Hypothalamus (tissue), 51 donors: Measurements from ENCODE around the gene CASP3.
"Not testable (repeated sequence)": the region's sequence is repeated elsewhere in the genome, so short reads cannot be mapped to it uniquely, and the experiment has no call there.

Source experiments
- DNase-seq, 51 donors: peaks; one replicate each; lab custom pipeline; 2025; lab: John Stamatoyannopoulos, UW

CASP3 gene

GRCh38 chr4:184636897-184637296 lies 12.3 kb downstream of the CASP3 start:
- DNase-seq = no peak

DNA sequence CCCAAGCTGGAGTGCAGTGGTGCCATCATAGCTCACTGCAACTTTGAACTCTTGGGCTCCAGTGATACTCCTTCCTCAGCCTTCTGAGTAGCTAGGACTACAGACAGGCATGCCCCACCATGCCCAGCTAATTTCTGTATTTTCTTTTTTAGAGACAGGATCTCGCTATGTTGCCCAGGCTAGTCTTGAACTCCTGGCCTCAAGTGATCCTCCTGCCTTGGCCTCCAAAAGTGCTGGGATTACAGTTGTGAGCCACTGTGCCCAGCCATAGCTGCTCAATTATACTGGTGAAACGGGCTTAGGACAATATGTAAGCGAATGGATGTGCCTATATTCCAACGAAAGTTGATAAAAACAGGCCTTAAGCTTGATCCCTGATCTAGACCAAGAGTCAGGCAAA lies 13.1 kb downstream of the CASP3 start:
- no peak for DNase-seq

- no peak for DNase-seq
Observed at GRCh38 chr4:184635381-184635780, 13.9 kb downstream of the CASP3 start.

GRCh38 chr4:184632842-184633241 lies 16.4 kb downstream of the CASP3 start:
- DNase-seq = no peak

- no peak for DNase-seq
Observed at GRCh38 chr4:184628103-184628502, 21.1 kb downstream of the CASP3 start.

DNA sequence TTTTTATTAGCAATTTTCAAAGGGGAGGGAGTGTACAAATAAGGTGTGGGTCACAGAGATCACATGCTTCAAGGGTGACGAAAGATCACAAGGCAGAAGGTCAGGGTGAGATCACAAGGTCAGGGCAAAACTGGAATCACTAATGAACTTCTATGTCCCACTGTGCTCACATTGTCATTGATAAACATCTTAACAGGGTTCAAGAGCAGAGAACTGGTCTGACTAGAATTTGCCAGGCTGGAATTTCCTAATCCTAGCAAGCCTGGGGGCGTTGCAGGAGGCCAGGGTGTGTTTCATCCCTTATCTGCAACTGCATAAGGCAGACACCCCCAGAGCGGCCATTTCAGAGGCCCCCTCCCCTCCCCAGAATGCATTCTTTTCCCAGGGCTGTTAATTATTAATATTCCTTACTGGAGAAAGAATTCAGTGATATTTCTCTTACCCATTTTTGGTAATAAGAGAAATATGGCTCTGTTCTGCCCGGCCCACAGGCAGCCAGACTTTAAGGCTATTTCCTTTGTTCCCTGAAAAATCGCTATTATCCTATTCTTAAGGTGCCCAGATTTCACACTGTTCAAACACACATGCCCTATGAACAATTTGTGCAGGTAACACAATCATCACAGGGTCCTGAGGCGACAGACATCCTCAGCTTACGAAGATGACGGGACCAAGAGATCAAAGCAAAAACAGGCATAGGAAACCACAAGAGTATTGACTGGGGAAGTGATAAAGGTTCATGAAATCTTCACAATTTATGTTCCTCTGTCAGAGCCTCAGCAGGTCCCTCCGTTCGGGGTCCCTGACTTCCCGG lies 23.3 kb downstream of the CASP3 start:
- DNase-seq = not testable (repeated sequence)

DNA sequence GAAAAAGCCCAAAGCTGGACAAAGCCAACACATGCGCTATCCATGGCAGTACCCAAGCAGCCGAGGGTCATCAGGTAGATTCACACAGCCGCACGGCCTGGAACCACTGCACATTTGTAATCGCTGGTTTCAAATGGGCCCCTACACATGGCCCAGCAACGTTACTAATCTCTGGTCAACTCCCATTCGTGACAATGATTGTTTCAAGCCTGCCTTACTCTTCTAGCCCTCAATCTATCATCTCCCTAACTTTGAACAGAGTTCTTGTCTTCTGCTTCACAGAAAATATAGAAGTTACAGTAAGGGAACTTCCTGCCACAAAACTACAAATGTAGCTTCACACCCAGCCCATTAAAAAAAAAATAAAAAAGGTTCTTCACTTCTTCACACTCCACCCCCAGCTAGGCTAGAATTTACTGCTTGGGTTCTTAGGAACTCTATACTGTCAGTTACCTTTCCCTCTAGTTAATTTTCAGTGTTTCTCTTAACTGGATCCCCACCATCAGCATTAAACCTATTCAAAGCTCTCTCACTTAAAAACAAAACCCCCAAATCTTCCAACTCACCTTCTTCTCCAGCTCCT lies 24.2 kb downstream of the CASP3 start:
- DNase-seq = no peak

GRCh38 chr4:184624504-184624903 lies 24.7 kb downstream of the CASP3 start:
- not testable (repeated sequence) for DNase-seq

DNA sequence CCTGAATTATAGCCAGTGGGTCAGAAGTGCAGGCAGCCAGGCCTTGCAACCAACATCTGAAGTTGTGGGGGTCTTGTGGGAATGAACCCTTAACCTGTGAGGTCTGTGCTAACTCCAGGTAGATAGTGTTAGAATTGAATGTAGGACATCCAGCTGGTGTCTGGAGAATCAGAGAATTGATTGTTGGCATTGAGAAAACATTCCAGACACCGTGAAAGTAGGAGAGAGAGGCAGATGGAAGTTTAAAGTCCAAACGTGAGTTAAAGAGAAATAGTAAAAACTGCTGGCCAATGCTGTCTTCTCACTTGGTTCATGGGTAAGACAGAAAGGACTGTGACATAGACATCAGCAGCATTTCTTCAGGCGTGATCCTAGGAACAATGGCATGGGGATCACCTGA lies 27.7 kb downstream of the CASP3 start:
- no peak for DNase-seq

GRCh38 chr4:184620212-184620867 lies 28.9 kb downstream of the CASP3 start:
- no peak for DNase-seq

- DNase-seq = no peak
Observed at GRCh38 chr4:184617600-184618196, 31.5 kb downstream of the CASP3 start.

DNA sequence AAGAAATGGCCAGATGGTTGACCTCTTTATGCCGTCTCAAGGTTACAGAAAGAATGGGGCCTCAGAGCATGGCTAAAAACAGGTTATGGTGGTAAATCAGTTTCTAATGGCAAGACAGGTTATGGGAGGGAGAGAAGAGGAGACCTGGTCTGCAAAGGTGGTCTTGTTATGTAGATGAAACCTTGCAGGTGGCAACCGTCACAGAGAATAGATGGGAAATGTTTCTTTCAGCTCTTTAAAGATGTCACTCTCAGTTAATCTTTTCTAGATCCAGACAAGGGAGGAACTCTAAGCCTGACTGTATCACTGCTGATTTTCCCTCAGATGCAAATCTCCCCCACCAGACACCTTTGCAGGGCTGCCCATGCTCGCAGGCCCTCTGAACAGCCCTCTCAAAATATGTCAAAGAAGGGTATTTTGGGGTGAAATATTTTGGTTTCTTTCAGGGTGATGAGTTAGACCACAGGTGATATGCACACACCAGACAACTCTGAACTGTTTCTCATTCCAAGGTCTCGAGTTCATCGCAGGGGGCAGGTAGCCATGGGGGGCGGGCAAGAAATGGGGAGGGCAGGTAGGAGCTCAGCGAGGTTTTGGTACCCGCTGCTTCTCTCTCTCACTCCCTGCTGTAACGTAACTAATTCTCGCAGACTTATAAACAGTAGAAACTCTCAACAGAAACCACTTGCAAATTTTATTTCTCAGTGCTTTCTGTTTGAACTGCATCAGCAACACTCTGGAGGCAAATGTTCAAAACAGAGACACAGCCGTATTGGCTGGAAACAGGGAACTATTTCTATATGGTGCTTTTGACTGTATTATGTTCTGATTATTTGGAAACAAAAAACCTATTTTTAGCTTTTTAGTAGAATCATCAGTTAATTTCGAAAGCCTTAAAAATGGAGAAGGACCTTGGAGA lies 32.4 kb downstream of the CASP3 start:
- DNase-seq = no peak

DNA sequence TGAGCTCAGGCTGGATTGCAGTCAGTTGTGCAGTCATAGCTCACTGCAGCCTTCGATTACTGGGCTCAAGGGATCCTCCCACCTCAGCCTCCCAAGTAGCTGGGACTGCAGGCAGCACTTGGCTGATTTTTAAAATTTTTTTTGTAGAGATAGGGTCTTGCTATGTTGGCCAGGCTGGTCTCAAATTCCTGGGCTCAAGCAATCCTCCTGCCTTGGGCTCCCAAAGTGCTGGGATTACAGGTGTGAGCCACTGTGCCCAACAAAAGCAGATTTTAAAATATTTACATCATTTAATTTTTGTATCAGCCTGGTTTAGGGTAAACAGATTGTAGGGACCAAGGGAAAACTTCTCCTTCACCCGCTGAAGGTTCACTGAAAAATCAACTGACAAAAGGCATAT lies 33.1 kb downstream of the CASP3 start:
- not testable (repeated sequence) for DNase-seq

GRCh38 chr4:184614509-184614908 lies 34.7 kb downstream of the CASP3 start:
- no peak for DNase-seq

GRCh38 chr4:184613405-184613804 lies 35.8 kb downstream of the CASP3 start:
- DNase-seq = no peak

GRCh38 chr4:184612074-184612473 lies 37.2 kb downstream of the CASP3 start:
- no peak for DNase-seq

DNA sequence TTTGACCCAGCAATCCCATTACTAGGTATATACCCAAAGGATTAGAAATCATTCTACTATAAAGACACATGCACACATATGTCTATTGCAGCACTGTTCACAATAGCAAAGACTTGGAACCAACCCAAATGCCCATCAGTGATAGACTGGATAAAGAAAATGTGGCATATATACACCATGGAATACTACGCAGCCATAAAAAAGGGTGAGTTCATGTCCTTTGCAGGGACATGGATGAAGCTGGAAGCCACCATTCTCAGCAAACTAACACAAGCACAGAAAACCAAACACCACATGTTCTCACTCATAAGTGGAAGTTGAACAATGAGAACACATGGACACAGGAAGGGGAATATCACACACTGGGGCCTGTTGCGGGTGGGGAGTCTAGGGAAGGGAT lies 41.8 kb downstream of the CASP3 start:
- DNase-seq = not testable (repeated sequence)

- not testable (repeated sequence) for DNase-seq
Observed at GRCh38 chr4:184602857-184603256, 46.4 kb downstream of the CASP3 start.

DNA sequence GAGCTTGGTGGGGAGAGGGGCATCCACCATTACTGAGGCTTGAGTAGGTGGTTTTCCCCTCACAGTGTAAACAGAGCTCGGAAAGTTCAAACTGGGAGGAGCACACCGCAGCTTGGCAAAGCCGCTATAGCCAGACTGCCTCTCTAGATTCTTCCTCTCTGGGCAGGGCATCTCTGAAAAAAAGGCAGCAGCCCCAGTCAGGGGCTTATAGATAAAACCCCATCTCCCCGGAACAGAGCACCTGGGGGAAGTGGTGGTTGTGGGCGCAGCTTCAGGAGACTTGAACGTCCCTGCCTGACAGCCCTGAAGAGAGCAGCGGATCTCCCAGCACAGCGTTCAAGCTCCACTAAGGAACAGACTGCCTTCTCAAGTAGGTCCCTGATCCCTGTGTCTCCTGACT lies 48.3 kb downstream of the CASP3 start:
- DNase-seq = not testable (repeated sequence)

DNA sequence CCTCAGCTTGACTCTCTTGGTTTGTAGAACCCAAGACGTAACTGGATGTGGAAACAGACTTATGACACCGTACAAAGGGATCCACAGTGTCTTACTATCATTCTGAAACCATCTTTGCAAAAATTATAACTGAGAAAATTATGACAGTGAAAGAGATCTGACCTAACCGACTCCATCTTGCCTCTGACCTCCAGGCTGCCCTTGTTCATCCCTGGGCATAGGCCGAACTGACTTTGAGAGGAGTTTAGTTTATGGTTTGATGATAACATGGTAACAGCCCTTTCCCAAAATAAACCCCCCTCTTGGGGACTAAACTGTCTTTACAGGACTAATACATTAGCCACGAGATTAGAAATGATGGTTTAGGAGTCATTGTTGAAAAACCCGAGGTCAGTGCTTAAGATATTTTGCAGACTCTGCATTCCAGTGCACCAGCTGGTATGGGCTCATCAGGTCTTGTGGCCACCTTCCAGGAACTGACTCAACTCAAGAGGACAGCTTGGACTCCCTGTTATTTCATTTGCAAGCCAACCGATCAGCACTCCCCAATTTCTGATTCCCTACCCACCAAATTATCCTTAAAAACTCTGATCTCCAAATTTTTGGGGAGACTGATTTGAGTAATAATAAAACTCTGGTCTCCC lies 49.6 kb downstream of the CASP3 start:
- DNase-seq = no peak
